Right ventricle myocardium superior (tissue), 1 donor: ENCODE results near the gene PFKFB1. TPM values are rescaled to one million over a fixed set of nuclear protein-coding genes. Genes with fewer than 3 reads are reported as not detected.
"Not testable (repeated sequence)": the region's sequence is repeated elsewhere in the genome, so short reads cannot be mapped to it uniquely, and the experiment has no call there.

Experiments
- ATAC-seq: fragments of 200-7000 bp; cut with Tn5 transposase; one replicate; pipeline ENCODE4 v1.9.1; 2020; ENCODE audit warnings: mild to moderate bottlenecking; ENCODE audit not compliant: poor library complexity
- DNase-seq: peaks from one replicate; pipeline ENCODE4 v3.0.0-alpha.2; 2020
- intact Hi-C: fragments of 100-400 bp; cut with DNase I; formaldehyde crosslinking; loops from one replicate; pipeline ENCODE4 v1.11.2; 2022
- total RNA-seq: library from RNA; stranded (reverse); fragmentation: NEBNext Ultra II Directional; extraction: Animal tissue kit (Norgen Biotek cat#: 25700); gene quantifications from one replicate; pipeline ENCODE4 v1.2.1, GENCODE V29; 2021
- donor health status: DM: no; HTN: yes; CAD: no; lungs with severe emphysema.

PFKFB1 gene
- total RNA-seq, 1 donor from 2014 or later = 0.16 TPM

DNA sequence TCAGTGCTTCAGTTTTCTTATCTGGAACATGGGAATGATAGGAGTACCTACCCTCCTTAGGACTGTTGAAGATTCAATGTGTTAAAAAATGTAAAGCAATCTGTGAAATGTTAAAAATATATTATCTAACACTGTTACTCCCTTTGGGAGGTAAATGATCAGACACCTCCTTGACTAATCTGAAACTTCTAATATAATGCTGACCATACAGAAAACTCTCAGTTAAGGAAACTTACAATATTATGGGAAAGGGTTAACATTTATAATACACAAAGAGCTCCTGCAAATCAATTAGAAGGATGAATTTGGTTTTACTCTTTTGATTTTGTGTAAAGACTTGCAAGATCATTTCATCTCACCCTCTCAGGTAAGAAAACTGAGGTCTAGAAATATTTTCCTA lies 1.6 kb upstream of the PFKFB1 start:
- DNase-seq (no peak), ATAC-seq (no peak)
- intact Hi-C loops = no loop called here

DNA sequence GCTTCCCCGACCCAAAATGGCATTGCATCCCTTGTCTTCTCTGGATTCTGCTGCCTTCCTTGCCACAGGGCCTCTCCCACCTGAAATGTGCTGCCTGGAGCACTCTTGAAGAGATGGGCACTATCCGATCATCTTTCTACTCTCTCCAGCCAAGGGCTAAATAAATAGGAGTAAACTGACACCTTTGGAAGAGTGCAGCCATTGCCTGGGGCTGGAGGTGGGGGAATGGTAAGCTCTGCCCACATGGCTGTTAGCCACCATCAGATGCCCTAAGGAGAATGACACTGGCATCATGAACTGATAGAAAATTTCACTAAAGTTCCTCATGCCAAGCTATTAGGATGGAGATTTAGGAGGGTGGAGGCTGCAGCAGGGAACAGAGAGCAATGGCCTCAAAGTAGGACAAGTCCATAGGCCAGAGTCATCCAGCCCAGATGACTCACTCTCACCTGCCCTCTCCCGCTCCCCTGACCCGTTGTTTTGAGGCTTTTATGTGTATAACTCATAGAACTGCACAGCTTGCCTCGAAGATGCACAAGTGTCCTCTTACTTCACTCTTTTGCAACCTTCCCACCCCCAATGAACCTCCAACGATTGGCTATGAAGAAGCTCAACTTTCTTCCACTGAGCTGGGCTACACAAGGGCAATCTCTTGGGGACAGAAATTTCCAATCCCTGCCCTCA lies 822 bp upstream of the PFKFB1 start:
- no peak for ATAC-seq
- intact Hi-C loops = no loop called here
- DNase-seq = no peak

DNA sequence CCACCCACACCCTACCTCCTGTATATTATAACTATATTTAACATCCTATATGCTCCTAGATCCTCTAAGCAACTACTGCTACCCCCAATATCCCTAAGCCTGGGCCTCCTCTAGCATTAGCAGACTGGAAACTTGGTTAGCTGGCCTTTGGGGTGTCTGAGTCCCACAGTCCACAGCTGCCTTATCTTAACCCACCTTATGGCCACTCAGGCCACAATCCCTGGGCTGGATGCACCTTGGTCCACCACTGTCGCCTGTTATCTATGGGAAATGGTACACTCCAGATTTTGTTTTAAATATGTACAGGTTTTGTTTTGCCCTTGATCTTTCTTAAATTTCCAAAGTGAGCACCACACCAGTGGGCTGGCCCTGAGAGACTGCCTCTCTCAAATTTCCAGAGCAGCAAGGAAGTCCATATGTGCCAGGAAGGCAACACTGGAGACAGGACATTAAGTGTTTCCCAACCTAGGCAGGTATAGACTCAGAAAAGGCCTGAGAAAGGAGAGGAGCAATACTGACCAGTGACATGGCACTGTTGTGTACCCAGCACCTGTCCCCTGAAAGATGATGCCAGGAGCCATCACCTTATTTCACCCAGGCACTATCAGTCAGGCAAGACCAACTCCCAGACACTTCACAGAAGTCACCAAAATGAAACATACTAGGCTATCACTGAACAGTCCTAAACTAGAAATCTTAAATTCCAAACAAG lies 921 bp downstream of the PFKFB1 start:
- ATAC-seq (no peak), DNase-seq (no peak)
- intact Hi-C loops = no loop called here

- no peak for ATAC-seq
- intact Hi-C loops = no loop called here
Measured at GRCh38 chrX:54991706-54992105, 2.3 kb downstream of the PFKFB1 start.

GRCh38 chrX:54983306-54983705 lies 10.7 kb downstream of the PFKFB1 start:
- ATAC-seq, intact Hi-C loops, DNase-seq: not testable (repeated sequence)

More at GRCh38 chrX:54991706-54992105, 2.3 kb downstream of the PFKFB1 start:
- no peak for DNase-seq

GRCh38 chrX:54980334-54980733 lies 13.7 kb downstream of the PFKFB1 start:
- no peak for DNase-seq
- intact Hi-C loops = no loop called here
- ATAC-seq = no peak

DNA sequence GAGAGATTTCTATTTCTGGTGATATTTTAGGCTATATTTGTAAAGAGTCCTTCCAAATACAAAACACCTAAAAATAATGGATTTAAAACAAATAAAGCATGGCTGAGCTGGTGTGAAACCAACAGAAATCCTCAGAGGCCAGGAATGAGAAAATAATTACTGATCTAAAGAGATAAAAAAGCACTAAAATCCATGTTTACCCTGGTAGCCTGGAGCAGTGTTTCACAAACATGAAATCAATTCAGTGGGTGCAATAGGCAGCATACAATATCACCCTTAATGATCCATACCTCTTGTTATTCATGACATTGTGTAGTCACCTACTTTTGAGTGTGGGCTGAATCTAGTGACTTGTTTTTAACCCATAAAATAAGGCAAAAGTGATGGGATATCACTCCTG lies 14.6 kb downstream of the PFKFB1 start:
- DNase-seq = no peak
- intact Hi-C loops = no loop called here
- ATAC-seq = no peak

DNA sequence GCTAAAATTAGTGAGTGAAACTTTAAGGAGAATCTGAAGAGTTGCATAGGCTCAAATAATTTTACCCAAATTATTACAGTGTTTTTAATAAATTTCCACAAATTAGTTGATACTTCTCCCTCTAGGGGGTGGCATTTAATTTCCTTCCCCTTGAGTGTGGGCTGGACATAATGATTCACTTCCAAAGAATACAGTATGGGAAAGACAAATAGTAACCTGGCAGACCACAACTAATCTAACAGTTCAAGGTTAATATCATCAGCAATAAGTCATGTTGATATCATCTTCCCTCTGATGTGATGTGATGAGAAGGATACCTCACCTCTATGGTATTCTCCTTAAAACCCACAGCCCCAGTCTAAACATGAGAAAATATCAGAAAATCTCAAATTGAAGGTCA lies 15.5 kb downstream of the PFKFB1 start:
- no peak for DNase-seq
- intact Hi-C loops = no loop called here
- ATAC-seq = no peak

DNA sequence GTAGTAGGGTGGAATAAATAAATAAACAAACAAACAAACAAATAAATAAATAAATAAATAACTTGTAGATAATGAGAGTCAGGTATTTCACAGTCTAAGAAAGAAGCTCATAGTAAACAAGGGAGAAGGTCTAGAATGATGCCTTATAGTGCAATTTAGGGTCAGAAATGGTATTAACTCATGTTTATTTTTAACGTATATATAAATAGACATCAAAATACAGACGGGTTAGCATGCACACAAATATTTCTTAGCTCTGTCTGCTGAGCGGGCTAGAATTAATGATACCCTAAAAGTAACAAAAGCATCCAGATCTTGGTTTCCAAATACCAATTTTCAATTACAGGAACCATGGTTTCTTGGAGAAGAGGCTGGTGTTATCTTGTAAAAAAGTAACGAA lies 16.6 kb downstream of the PFKFB1 start:
- intact Hi-C loops = no loop called here
- DNase-seq = no peak
- ATAC-seq = no peak

- no peak for ATAC-seq
- intact Hi-C loops = no loop called here
- no peak for DNase-seq
Measured at GRCh38 chrX:54964766-54965497, 29.1 kb downstream of the PFKFB1 start.

- ATAC-seq (no peak), DNase-seq (no peak)
- intact Hi-C loops = no loop called here
Measured at GRCh38 chrX:54961750-54962149, 32.2 kb downstream of the PFKFB1 start.

- DNase-seq = no peak
- no peak for ATAC-seq
- intact Hi-C loops = no loop called here
Measured at GRCh38 chrX:54950730-54951375, 43.1 kb downstream of the PFKFB1 start.

- intact Hi-C loops = no loop called here
- ATAC-seq (no peak), DNase-seq (no peak)
Measured at GRCh38 chrX:54945224-54945623, 48.8 kb downstream of the PFKFB1 start.

DNA sequence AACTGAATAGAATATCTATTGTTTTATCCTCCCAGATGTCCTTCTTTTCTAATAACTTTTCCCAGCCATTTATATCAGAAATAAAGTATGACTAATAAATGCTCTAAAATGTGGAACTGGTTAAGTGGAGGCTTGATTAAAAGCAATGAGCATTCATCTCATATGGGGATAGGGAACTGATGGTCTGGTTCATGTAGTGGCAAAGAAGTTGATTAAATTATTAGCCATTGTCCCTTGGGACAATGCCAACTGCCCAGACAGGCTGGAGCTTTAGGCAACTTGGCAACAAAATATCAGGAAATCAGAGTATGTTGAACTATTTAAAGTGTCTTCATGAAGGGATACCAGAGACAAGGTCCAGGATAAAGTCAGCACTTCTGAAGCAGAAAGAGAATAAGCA lies 49.2 kb downstream of the PFKFB1 start:
- DNase-seq = no peak
- no peak for ATAC-seq
- intact Hi-C loops = no loop called here

GRCh38 chrX:54937416-54937815 lies 56.6 kb downstream of the PFKFB1 start:
- ATAC-seq = no peak
- no peak for DNase-seq
- intact Hi-C loops = no loop called here

GRCh38 chrX:54935306-54935705 lies 58.7 kb downstream of the PFKFB1 start:
- intact Hi-C loops = no loop called here
- DNase-seq (no peak), ATAC-seq (no peak)

- DNase-seq (no peak), ATAC-seq (no peak)
- intact Hi-C loops = no loop called here
Measured at GRCh38 chrX:54934890-54935289, 59.1 kb downstream of the PFKFB1 start.

DNA sequence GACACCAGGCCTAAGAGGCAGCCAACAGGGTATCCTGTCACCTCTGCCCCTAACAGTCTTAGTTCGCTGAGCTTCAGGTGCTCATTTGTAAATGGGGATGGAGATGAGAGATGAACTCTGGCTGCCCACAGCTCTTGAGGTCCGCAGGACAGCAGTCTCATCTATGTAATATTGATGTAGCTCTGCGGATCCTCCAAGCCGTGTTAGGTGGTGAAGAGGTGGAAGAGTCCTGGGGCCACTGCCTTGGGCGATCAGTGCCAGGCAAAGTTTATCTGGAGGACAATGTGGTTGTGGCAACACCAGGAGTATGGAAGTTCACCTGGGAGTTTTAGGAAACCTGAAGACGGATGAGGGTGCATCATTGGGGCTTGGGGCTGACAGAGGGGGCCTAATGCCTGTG lies 59.9 kb downstream of the PFKFB1 start:
- intact Hi-C loops = no loop called here
- DNase-seq (no peak), ATAC-seq (no peak)

DNA sequence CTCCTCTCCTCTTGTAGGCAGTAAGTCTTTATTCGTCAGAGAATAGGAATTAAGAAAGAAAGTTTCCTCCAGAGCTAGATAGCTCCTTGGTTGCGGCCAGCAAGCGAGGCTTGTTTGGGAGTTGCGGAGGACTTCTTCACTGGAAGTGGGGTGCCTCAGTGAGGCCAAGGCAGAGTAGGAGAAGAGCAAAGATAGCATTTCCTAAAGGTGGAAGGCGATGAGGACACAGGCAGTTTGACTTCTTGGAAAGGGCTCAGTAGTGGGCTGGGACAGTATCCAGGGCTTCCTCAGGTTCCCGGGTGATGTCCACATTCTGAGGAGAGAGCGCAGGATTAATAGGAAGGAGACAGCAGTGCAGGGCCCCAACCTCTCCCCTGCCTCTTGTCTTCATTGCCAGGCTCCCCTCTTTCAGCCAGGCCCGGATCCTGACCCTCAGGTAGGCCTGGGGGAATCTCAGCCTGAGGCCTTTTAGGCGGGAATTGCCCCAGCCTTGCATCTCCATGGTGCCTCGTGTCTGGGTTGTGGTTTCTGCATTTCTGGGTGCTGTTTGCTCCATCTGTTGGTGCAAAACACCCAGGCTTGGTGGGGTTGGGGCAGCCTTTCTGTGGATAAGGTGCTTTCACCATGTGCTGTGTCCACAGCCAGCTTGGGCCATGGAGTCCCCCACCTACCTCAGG lies 60.7 kb downstream of the PFKFB1 start:
- intact Hi-C loops = no loop called here
- no peak for DNase-seq
- ATAC-seq = no peak
